NCI-H1092 treated with DMSO at 0.1 percent for 48 hours (cell line): ENCODE results near the gene EML1.

Source experiments
- DNase-seq: peaks from one replicate; lab custom pipeline; 2025; lab: John Stamatoyannopoulos, UW

Gene EML1

DNA sequence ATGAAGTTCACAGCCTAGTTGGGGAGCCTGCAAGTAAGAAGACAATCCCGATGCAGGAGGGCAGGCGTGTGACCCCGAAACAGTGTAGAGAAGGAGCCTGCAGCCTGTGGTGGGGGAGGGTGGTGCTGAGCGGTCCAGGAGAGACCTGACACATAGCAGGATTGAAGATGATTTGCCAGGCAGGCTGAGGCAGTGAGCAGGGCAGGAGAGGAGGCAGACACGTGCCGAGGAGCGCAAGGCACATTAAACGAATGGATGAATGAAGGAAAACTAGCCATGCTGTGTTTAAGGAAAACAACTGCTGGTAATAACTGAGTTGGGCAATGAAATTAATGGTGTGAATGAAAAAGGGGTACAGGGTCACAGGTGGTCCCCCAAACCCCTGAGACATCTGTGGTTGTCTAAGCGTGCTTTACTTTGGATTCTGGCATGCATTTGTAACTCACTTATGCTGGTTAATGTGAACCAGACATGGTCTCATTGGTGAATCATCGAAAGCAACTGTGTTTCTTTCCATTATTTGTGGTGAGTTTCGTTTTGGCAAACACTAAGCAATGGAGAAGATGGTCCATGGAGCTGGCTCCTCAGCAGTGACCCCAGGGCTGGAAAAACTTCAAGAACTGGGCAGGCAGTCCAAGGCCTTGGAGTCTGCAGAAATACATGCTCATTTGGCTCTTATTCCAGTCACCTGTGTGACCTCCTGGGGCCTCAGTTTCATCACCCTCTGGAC is 175.1 kb downstream of the EML1 start:
- DNase-seq, result no peak

DNA sequence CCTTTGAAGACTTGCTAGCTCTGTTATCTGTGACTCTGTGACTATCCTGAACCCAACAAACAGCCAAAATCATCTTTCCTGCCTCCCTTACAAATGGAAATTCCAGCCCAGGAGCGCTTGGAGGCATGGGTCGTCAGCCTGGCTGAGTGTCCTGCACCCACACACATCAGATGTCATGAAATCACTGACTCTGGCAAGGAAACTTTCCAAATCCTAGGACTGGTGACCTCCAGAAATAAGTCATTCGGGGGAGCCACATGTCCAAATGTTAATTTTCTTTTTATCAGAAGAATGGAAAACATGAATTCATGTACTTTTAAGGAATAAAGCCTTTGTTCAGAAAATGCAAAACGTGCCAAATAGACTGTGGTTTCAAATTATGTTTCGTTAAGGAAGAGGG is 175.7 kb downstream of the EML1 start:
- DNase-seq, result no peak

DNA sequence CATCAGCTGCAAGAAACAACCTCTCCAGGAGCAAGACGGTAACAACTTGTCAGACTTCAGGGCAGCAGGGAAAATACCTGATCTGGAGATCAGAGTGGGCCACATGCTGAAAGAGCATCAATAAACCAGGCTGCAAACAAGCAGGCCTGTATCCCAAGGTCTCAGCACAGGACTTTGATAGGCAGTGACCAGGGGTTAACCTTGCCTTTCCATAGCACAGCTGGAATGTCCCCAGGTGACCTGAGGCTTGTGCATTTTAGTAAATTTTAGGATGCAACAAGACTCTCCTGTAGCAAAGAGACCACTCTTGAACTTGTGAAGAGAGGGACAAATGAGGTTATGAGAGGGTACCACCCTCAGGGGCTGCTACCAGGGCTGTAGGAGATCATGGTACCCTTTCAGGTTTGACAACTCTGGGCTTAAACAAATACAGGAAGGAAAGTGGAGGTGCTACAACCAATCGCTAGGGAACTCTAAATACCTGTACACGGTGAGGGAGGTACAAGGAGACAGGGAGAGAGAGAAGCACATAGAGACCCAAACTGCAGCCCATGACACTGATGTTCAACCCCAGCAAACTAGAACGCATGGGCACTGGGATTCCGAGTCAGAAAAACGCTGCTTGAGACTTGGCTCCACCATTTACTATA is 176.6 kb downstream of the EML1 start:
- no peak for DNase-seq

DNA sequence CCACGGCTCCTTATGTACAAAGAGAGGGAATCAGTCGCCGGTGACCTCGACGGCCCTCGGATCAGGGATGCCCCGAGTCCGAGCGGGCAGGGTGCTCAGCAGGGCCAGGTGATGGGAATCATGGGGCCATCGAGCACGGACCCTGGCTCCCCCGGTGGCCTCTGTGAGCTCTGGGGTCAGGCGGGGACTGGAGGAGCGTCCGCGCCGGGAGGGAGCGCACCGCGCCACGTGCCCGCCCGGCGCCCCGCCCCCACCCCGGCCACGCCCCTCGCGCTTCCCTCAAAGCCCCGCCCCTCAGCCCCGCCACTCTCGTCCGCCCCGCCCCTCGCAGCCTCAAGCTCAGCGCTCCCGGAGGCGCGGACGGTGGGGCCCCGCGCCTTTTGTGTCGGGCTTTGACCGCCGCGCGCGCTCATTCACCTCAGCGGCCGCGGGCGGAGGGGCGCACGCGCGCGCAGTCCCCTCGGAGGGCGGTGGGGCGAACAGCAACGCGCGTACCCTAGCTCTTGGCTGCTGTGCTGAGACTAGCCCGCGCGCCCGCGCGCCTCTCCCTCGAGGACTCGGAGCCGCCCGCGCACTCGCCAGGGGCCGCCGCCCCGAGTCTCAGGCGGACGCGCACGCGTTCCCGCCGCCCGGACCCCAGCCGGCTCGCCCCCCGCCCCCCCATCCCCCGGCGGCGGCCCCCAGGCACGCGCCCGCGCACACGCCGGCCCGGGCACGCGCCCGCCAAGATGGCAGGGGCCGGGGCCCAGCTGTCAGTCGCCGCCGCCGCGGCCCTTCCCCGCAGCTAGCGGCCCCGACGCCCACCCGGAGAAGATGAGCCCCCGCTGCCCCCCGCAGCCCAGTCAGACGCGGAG is 178.1 kb downstream of the EML1 start:
- DNase-seq, result peak; percentile 87

DNA sequence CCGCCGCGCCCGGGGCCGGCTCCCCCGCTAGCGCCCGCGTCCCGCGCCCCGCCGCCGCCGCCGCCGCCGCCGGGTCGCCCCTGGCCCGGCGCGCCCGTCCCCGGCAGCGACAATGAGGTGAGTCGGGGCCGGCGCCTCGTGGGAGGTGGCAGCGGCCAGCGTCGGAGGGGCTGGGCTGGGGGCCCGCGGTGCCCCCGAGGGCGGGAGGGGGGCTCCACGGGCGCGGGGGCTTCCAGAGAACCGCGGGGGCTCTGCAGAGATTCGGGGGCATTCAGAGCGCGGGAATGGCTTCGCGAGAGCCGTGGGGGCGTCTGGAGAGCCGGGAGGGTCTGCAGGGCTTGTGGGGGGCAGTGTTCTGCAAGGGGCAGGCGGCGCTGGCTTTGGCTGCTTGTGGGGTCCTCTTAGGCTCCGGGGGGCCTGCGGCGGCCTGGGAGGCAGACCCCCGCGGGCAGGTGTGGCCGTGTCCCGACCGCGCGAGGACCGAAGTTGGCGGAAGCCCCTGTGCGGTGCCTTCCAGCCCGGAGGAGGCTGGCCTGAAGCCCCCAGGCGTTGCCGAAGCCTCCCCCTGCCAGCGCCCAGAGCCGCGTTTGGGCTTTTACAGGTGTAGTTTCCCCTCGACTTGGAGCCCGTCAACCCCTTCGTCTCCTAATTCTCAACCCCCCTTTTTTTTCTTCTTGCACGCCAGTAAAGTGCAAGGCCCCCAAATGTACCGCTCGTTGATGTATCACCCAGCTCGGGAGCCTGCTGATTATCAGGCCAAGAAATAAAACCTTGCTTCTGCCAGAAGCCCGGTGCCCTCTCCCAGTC is 178.9 kb downstream of the EML1 start:
- peak; percentile 44 for DNase-seq

DNA sequence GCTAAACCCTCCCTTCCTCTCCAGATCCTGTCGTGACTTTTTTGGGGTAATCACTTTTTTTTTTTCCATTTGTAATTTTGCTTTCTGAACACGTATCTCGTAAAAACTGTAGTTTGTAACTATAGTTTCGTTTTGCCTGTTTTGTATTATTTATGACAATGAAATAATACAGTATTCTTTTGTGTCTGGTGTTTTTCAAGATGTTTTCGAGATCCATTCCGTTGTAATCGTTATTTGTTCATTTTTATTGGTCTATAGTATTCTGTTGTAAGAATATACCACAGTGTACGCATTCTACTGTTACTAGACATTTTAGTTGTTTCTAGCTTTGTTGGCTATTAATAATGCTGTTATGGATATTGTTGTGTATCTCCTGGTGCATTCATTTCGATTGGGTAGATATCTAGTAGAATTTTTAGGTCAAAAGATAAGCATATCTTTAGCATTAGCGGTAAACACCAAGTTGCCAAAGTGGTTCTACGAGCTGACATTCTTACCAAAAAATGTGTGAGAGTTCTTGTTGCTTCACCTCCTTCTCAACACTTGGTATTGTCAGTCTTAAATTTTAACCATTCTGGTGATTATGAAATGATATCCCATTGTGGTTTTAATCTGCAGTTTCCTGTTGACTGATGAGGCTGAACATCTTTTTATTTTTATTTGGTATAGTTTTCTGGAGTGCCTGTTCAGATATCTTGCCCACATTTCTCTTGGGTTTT is 179.7 kb downstream of the EML1 start:
- no peak for DNase-seq

DNA sequence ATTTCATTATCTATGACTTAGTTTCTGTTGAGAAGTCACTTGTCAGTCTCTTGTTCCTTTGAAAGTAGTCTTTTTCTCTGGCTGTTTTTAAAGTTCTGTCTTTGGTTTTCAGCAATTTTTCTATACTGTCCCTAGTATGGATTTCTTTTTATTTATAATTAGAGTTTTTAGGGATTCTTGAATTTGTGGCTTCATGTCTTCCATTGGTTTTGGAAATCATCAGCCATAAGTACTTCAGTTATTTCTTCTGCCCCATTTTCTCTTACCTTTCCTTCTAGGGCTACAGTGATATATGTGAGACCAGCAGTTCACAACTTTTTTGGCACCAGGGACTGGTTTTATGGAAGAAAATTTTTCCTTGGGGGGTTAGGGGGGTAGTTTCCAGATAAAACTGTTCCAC is 182.0 kb downstream of the EML1 start:
- DNase-seq, result no peak

DNA sequence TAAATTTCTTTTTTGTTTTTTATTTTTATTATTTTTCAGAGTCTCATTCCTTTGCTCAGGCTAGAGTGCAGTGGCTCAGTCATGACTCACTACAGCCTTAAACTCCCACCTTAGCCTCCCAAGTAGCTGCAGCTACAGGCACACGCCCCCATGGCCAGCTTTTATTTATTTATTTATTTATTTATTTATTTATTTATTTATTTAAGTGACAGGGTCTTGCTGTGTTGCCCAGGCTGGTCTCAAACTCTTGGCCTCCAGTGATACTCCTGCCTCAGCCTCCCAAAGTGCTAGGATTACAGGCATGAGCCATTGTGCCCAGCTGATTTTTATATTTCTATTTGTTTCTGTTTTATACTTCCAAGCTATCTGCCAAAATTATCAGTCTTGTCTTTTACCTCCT is 182.8 kb downstream of the EML1 start:
- no peak for DNase-seq

DNA sequence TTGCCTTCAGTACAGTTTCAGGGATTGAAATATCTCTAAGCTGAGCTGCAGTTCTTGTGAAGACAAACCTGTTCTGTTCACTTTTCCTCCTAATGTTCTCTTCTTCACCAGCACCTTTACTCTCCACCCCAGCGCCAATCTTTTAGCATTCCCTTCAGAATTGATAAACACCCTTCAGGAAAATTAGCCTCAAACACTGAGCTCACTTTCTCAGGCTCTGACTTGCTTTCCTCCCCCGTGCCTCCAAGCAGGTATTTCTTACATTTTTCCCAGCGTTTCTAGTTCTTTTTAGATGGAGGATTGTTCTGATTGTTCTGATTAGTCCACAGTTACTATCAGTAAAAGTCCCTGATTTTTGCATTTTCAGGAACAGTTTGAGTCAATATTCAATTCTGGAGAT is 183.5 kb downstream of the EML1 start:
- DNase-seq, result no peak

DNA sequence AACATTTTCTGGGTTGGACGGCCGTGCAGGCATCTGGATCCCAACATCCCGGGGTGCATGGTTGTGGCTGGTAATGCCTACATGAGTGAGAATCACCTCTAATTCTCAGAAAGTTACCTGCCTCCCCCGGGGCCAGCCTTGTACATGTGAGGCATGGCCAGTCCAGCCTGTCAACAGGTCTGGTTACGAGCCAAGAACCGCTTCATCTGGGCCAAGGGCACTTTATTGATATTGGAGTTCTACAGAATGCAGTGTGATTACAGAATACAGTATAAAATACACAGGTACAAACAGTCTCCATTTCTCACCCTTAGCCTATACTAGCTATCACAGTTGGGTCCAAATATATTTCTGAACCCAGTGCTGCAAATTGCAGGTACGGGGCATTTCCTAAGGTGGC is 187.1 kb downstream of the EML1 start:
- no peak for DNase-seq

DNA sequence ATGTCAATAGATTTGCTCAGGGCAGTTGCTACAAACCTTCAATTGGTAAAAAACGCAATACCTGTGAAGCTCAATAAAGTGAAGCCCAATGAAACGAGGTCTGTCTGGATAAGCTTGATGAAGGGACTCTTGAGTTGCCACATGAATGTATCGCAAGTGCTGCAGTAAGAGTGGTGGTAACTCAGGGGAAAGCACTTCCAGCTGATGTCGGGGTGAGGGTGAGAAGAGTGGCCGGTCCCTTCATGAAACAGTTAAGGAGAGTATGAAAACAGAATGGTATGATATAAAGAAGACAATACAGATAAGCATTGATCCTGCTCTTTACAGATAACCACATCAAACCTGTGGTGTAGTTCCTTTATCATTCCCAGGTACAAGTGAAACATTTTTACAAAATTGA is 188.6 kb downstream of the EML1 start:
- DNase-seq, result no peak

DNA sequence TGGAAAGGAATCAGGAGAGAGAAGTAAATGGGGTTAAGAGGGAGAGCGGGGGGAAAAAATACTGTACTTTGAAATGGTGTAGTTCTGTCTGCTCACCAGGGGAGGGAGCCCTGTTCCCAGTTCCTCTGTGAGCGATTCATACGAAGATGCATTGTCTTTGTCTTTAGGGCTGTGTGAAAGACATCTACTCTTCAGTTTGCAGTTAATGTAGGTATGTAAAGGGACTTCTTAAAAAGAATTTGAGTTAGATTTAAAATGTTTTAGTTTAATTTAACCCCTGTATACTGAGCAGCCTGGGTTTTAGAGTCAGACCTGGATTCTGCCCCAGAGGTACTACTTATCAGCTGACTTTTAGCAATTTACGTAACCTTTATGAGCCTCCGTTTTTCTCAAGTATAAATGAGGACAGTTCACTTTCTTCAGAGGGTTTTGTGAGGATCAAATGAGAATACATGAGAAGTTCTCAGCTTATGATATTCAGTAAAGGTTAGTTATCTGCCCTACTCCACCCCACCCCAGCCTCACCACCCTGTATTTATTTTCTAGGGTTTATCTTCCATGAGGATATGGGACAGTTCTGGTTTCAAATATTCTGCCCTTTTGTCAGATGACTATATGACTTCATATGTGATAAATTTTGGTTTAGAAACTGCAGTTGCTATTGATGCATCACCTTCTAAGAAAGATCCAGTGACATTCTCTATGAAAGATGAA is 189.5 kb downstream of the EML1 start:
- peak; percentile 70 for DNase-seq

DNA sequence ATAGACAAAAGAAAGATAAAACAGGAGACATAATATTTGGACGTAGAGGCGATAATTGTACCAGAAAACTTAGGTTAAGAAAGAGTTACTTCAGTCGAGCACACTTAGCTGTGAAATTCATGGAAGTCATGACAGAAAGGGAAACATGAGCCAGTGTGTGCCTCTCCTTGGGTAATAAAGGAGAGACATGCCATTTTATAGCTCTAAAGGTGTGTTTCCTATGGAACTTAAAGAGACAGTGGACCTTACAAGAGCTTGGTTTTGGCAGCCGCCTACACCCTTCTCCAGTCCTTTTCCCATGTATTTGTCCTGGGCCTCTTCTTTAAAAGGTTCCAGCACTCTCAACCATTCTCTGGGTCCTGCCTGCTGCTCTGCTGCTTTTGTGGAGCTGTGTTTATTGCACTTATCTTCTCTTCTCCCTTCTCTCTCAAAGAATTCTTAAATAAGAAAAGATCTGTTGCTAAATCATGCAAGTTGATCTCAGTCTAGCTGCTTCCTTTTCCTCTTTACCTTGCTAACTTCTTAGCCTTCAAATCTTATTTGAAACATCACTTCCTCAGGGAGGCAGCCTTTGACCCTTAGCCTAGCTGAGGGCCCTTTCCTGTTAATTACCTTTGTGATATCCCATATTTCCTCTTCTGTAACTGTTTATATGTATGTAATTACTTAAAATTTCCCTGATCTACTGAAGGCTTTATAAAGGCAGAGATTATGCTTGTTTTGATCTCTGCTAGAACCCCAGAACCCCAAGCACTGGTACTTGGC is 190.2 kb downstream of the EML1 start:
- DNase-seq, result no peak

DNA sequence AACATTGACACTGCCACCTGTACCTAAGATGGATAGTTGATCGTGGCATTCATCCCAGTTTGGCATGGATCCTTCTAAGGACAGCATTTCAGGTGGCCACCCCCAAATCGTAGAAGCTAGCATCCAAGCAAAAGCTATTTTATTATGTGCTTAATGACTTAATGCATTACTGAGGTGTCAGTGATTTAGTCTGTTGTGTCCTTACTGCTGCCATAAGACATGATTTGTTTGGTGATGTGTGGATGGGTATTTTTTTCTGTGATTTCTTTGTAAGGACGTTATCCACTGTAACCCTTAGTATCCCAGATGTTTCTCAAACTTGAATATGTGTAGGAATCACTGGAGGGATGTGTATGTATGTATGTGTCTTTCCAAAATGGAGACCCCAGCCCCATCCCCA is 190.8 kb downstream of the EML1 start:
- no peak for DNase-seq

DNA sequence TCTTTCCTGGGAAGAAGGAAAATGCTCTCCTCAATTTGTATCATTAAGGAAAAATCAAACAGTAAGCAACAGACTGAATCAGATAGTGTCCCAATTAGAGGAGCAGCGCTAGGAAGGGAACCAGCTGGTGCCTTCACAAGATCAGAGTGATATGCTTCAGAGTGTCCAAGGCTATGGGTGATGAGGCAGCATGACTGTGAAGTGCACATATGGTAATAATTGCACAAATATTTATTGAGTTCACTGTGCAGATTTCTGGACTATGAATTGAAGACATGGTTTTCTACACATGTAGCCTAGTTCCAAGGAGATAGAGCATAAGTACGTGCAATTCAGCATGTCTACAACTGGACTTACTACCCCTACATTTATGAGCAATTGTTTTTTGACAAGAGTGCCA is 193.2 kb downstream of the EML1 start:
- DNase-seq, result no peak

DNA sequence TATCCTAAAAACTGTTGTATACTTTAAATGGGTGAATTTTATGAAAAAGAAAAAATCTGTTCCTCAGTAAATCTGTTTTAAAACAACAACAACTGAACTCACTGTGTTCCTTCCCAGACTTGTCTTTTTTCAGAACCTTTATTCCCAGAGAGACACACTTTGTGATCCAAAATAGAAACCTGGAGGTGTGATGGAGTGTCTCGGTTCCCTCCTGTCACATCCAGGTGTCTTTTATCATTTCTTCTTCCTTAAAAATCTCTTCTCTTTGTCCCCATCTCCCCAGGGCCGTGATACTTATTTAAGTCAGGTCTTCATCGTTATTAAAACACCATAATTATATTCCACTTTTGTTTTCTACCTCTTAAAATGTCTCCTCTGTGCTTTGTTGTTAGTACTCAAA is 195.8 kb downstream of the EML1 start:
- no peak for DNase-seq

DNA sequence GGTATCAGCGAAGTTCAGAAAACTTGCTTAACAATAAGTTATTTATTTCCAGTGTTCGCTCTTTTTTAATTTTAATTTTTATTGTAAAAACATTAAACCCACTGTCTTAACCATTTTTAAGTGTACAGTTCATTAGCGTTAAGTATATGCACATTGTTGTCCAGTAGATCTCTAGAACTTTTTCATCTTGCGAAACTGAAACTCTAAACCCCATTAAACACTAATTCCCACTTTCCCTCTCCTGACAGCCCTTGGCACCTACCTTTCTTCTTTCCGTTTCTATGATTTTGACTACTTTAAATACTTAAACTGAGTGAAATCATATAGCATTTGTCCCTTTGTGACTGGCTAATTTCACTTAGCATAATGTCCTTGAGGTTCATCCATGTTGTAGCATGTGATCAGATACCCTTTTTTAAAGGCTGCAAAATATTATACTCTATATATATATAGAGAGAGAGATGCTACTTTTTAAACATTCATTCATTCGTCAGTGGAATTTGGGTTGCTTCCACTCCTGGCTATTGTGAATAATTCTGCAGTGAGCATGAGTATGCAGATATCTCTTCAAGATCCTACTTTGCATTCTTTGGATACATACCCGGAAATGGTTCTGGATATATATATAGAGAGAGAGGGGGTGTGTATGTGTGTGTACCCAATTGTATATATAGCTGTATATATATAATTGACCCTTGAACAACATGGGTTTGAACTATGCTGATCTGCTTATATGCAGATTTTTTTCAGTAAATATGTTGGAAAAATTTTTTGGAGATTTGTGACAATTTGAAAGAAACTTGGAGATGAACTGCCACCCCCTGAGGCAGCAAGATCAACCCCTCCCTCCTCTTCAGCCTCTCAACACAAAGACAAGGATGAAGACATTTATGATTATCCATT is 197.3 kb downstream of the EML1 start:
- DNase-seq, result no peak

DNA sequence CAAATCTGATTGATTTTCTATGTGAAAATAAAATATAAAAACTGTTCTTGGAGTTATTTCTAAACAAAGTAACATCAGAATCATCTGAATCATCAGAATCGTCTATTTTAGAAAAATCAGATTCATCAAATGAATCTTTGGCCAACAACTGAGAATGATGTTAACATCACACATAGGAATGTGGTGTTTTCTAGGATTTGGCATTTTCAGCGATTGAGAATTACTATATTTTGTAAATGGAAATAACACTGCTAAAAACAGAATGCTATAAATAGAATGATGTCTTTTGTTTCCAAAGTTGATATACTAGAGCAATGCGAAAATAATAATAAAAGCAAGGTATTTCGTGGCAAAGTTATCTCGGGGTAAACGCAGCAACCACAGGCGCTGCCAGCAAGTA is 198.1 kb downstream of the EML1 start:
- no peak for DNase-seq
